HepG2 (cell line): ENCODE measurements around the gene ACSS2. TPM values are rescaled to one million over a fixed set of nuclear protein-coding genes. Genes with fewer than 3 reads are reported as not detected.

ENCODE experiments used
- AKNA ChIP-seq: sonication (generic); formaldehyde crosslinking; IDR thresholded peaks from 2 replicates; pipeline ENCODE4 v1.4.0; 2020; ENCODE audit warnings: missing genetic modification reagents, borderline replicate concordance
- DDIT3 ChIP-seq: sonication (generic); formaldehyde crosslinking; IDR thresholded peaks from 2 replicates; pipeline ENCODE4 v1.4.0; 2020; ENCODE audit warnings: mild to moderate bottlenecking, missing genetic modification reagents
- HNF1A ChIP-seq, 2 experiments: sonication (generic) in 1 of 2; formaldehyde crosslinking in 1 of 2; IDR thresholded peaks; 2 replicates each; pipeline versions ENCODE4 v1.4.0 to v1.6.1; 2016 to 2020; ENCODE audit warnings: borderline replicate concordance in 1 of 2, low read depth in 1 of 2, mild to moderate bottlenecking in 1 of 2, missing genetic modification reagents in 1 of 2
- HOXA7 ChIP-seq: sonication (generic); formaldehyde crosslinking; IDR thresholded peaks from 2 replicates; pipeline ENCODE4 v1.8.1; 2022; ENCODE audit warnings: mild to moderate bottlenecking, missing genetic modification reagents, moderate library complexity
- NFRKB ChIP-seq: fragments of 450-650 bp; IDR thresholded peaks from 2 replicates; pipeline ENCODE4 v1.6.1; 2017
- NR2F6 ChIP-seq, 2 experiments: IDR thresholded peaks; 2 replicates each; pipeline ENCODE4 v1.6.1; 2016; ENCODE audit warnings: antibody characterized with exemption in 1 of 2, mild to moderate bottlenecking in 1 of 2
- THAP7 ChIP-seq: sonication (generic); formaldehyde crosslinking; IDR thresholded peaks from 2 replicates; pipeline ENCODE4 v1.8.1; 2023; ENCODE audit warnings: mild to moderate bottlenecking, missing genetic modification reagents
- ZNF280D ChIP-seq: sonication (generic); formaldehyde crosslinking; IDR thresholded peaks from 2 replicates; pipeline ENCODE4 v1.5.1; 2020; ENCODE audit warnings: mild to moderate bottlenecking, missing genetic modification reagents
- ZNF510 ChIP-seq: sonication (generic); formaldehyde crosslinking; IDR thresholded peaks from 2 replicates; pipeline ENCODE4 v1.4.0; 2020; ENCODE audit warnings: low read depth, mild to moderate bottlenecking, missing genetic modification reagents
- ZNF564 ChIP-seq: sonication (generic); formaldehyde crosslinking; IDR thresholded peaks from 2 replicates; pipeline ENCODE4 v1.8.1; 2023; ENCODE audit warnings: mild to moderate bottlenecking, missing genetic modification reagents
- ZNF570 ChIP-seq: sonication (generic); formaldehyde crosslinking; IDR thresholded peaks from 2 replicates; pipeline ENCODE4 v1.4.0; 2020; ENCODE audit warnings: mild to moderate bottlenecking, missing genetic modification reagents, borderline replicate concordance
- ZNF616 ChIP-seq: sonication (generic); formaldehyde crosslinking; IDR thresholded peaks from 2 replicates; pipeline ENCODE4 v1.5.0; 2020; ENCODE audit warnings: low read depth, mild to moderate bottlenecking, missing genetic modification reagents
- ZNF83 ChIP-seq: sonication (generic); formaldehyde crosslinking; IDR thresholded peaks from 2 replicates; pipeline ENCODE4 v1.4.0; 2020; ENCODE audit warnings: missing genetic modification reagents, mild to moderate bottlenecking, borderline replicate concordance
- polyA plus RNA-seq, 8 experiments: library from polyadenylated mRNA; depleted of rRNA in 3 of 8; stranded (reverse) in 7 of 8; unstranded in 1 of 8; fragments of >200 nt; fragmentation: Illumina TruSeq in 4 of 8; extraction: Trizol in 4 of 8; gene quantifications; 2 replicates each; pipeline versions ENCODE4 v1.2.1 to v1.2.3, GENCODE V29; 2011 to 2016; ENCODE audit warnings: low read depth in 4 of 8, missing spikeins in 1 of 8, mixed read lengths in 1 of 8; ENCODE audit not compliant: insufficient read depth in 1 of 8
- total RNA-seq, 5 experiments: library from RNA; depleted of rRNA; stranded (reverse); fragments of >200 nt; fragmentation: Illumina TruSeq; extraction: Trizol; gene quantifications; 2 replicates each; pipeline ENCODE4 v1.2.3, GENCODE V29; 2016; ENCODE audit warnings: low read depth in 1 of 5

Gene ACSS2
- total and polyA plus RNA-seq, 2 of the 13 experiments (the other 11 are each of a cell fraction or from before 2014, with no cell fraction given): 72.8 to 89.7 TPM

GRCh38 chr20:34955231-34956040, 79.0 kb downstream of the ACSS2 start, which contains the start of the genes GSS and MYH7B (continued):
- peak; percentile 43; the same call in 1 of the 2 replicates for TF ChIP-seq NR2F6 (IDR thresholded peaks at IDR 0.05)
- TF ChIP-seq NR2F6 (CRISPR knock-in tag; IDR thresholded peaks at IDR 0.05): peak; percentile 75
- peak; percentile 97 for TF ChIP-seq ZNF510
- 0 out of 2 replicates have a peak, but pooled peaks have one; percentile 38 for TF ChIP-seq HOXA7 (CRISPR knock-in tag)
- TF ChIP-seq HNF1A (IDR thresholded peaks at IDR 0.05; ENCODE audit: low read depth): no peak; the same call in 1 of the 2 replicates
- TF ChIP-seq HNF1A (CRISPR knock-in tag; IDR thresholded peaks at IDR 0.05; ENCODE audit: borderline replicate concordance): peak; percentile 92
- TF ChIP-seq ZNF83: 0 out of 2 replicates have a peak, but pooled peaks have one; percentile 43
- TF ChIP-seq ZNF564: peak; percentile 98
- no peak; the same call in 1 of the 2 replicates for TF ChIP-seq AKNA (CRISPR knock-in tag)
- TF ChIP-seq THAP7 (CRISPR knock-in tag): peak; percentile 91; the same call in 1 of the 2 replicates
- peak; percentile 81 for TF ChIP-seq ZNF616 (CRISPR knock-in tag)
- TF ChIP-seq ZNF570: peak; percentile 84; the same call in 1 of the 2 replicates
- no peak for TF ChIP-seq NFRKB
- peak; percentile 90; the same call in 1 of the 2 replicates for TF ChIP-seq ZNF280D (CRISPR knock-in tag)
- TF ChIP-seq DDIT3 (CRISPR knock-in tag): no peak; the same call in 1 of the 2 replicates
